GM10266 (cell line): Measurements from ENCODE around the gene LMCD1.

Source experiments
- DNase-seq: peaks from one replicate; pipeline ENCODE4 v3.0.0; 2012; ENCODE audit errors: extremely low spot score
- CTCF ChIP-seq: IDR thresholded peaks from 2 replicates; pipeline ENCODE4 v1.5.1; 2012; ENCODE audit warnings: mild to moderate bottlenecking, low read depth; ENCODE audit not compliant: control insufficient read depth, insufficient read depth; ENCODE audit errors: missing control alignments

Gene LMCD1

GRCh38 chr3:8610951-8611350 is 109.3 kb downstream of the LMCD1 start:
- TF ChIP-seq CTCF: no peak
- DNase-seq: no peak

GRCh38 chr3:8617921-8618320 is 116.3 kb downstream of the LMCD1 start:
- TF ChIP-seq CTCF: no peak
- no peak for DNase-seq

GRCh38 chr3:8618950-8619349 is 117.3 kb downstream of the LMCD1 start:
- DNase-seq: no peak
- TF ChIP-seq CTCF: no peak

- no peak for TF ChIP-seq CTCF
- DNase-seq: no peak
Observed at GRCh38 chr3:8619548-8619947, 117.9 kb downstream of the LMCD1 start.

- no peak for DNase-seq
- no peak for TF ChIP-seq CTCF
Observed at GRCh38 chr3:8621141-8621540, 119.5 kb downstream of the LMCD1 start.

GRCh38 chr3:8621872-8622271 is 120.2 kb downstream of the LMCD1 start:
- DNase-seq: no peak
- TF ChIP-seq CTCF: no peak

- peak; percentile 80 for DNase-seq
- peak; percentile 88 for TF ChIP-seq CTCF
Observed at GRCh38 chr3:8622873-8623691, 121.5 kb downstream of the LMCD1 start.
